Ishikawa (cell line): ENCODE data around the gene AKTIP.

Experiments used
- CREB1 ChIP-seq: IDR thresholded peaks from 2 replicates; pipeline ENCODE4 v1.6.1; 2012; ENCODE audit warnings: low read depth
- MAX ChIP-seq: IDR thresholded peaks from 2 replicates; pipeline ENCODE4 v1.6.1; 2012
- TAF1 ChIP-seq: IDR thresholded peaks from 2 replicates; pipeline ENCODE4 v1.6.1; 2012; ENCODE audit warnings: low read depth, mild to moderate bottlenecking
- TCF12 ChIP-seq: IDR thresholded peaks from 2 replicates; pipeline ENCODE4 v1.6.1; 2012; ENCODE audit warnings: low read depth

- TF ChIP-seq TAF1 (no peak), CREB1 (no peak), TCF12 (no peak), MAX (no peak)
These were observed 4.6 kb upstream of the AKTIP start for GRCh38 chr16:53507464-53508179.
